Globus pallidus (tissue), 1 donor: Measurements from ENCODE around the gene C16orf87.
"Not testable (repeated sequence)": the region's sequence is repeated elsewhere in the genome, so short reads cannot be mapped to it uniquely, and the experiment has no call there.

Source experiments
- DNase-seq: peaks from one replicate; pipeline ENCODE4 v3.0.0-alpha.2; 2015; ENCODE audit warnings: low spot score

Gene C16orf87, protein sequence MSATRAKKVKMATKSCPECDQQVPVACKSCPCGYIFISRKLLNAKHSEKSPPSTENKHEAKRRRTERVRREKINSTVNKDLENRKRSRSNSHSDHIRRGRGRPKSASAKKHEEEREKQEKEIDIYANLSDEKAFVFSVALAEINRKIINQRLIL

DNA sequence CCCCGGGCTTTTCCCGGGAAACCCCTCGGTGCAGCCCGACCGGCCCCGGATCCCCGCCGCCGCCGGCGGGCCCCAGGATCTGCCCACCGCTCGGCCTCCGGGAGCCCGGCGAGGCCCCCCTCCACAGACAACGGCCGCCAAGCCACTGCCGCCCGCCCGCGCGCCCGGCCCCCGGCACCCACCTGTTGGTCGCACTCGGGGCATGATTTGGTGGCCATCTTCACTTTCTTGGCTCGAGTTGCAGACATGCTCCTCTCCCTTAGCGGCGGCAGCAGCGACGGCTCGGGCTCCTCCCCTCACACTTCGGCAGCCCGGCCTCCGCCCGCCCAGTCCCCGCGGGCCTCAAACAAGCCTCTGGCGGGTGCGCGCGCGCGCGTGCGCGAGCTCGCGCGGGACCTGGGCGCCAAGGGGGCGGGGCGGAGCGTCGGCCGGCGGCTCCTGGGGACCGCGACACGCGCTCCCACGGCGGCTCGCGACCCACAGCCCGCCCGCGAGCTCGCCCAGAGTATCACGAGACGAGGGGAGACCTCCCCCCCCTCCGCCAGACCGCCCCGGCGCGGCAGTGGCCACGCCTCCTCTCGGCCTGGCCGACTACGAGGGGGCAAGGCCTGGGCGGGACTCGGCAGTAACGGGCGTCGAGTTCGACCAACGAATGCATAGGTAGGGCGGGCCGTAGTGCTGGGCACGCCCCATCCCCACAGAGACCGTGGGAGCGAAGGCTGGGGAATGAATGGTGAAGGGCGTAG is at the start of gene C16orf87:
Gene C16orf87, minus strand, starts transcription at position 279 of the 746 bp plus-strand sequence. Its CDS starts 31 bp downstream, at position 248.
- peak; percentile 96 for DNase-seq

DNA sequence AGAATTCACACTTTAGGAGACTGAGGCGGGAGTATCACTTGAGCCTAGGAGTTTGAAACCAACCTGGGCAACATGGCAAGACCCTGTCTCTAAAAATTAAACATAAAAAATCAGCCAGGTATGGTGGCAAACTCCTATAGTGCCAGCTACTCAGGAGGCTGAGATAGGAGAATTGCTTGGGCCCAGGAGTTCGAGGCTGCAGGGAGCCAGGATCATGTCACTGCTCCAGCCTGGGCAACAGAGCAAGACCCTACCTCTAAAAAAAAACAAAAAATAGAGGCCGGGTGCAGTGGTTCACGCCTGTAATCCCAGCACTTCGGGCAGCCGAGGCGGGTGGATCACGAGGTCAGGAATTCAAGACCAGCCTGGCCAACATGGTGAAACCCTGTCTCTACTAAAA is 44.3 kb upstream of the C16orf87 start:
- no peak for DNase-seq

DNA sequence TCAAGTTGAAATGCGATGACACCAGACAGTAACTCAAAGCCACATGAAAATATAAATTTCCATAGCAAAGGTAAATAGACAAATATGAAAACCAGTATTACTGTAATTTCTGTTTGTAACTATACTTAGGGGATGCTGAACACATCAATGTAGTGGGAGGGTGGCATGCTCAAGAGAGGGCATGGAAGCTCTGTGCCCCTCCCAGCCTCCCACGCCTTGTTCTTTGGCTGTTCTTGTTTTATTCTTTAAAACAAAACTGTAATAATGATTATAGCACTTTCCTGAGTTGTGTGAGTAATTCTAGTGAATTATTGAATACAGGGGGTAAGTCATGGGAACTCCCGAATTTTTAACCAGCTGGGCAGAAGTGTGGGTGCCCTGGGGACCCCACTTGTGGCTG is 42.2 kb upstream of the C16orf87 start:
- DNase-seq, result no peak

DNA sequence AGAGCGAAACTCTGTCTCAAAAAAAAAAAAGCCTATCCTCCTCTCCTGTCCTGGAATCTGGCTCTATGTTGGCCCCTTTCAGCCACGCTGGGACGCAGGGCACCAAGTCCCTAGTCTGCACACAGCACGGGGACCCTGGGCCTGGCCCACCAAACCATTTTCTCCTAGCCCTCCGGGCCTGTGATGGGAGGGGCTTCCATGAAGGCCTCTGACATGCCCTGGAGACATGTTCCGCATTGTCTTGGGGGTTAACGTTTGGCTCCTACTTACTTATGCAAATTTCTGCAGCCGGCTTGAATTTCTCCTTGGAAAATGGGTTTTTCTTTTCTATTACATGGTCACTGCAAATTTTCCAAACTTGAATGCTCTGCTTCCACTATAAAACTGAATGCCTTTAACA is 40.6 kb upstream of the C16orf87 start:
- DNase-seq, result no peak

DNA sequence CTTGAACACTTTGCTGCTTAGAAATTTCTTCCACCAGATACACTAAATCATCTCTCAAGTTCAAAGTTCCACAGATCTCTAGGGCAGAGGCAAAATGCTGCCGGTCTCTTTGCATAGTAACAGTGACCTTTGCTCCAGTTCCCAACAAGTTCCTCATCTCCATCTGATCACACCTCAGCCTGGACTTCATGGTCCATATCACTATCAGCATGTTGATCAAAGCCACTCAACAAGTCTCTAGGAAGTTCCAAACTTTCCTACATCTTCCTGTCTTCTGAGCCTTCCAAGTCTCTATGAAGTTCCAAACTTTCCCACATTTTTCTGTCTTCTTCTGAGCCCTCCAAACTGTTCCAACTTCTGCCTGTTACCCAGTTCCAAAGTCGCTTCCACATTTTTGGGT is 37.9 kb upstream of the C16orf87 start:
- not testable (repeated sequence) for DNase-seq

DNA sequence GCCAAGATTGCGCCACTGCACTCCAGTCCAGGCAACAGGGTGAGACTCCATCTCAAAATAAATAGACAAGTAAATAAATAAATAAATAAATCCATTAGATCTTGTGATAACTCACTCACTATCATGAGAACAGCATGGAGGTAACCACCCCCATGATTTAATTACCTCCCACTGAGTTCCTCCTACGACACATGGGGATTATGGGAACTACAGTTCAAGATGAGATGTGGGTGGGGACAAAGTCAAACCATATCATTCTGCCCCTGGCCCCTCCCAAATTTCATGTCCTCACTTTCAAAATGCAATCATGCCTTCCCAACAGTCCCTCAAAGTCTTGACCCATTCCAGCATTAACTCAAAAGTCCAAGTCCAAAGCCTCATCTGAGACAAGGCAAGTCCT is 36.5 kb upstream of the C16orf87 start:
- not testable (repeated sequence) for DNase-seq

DNA sequence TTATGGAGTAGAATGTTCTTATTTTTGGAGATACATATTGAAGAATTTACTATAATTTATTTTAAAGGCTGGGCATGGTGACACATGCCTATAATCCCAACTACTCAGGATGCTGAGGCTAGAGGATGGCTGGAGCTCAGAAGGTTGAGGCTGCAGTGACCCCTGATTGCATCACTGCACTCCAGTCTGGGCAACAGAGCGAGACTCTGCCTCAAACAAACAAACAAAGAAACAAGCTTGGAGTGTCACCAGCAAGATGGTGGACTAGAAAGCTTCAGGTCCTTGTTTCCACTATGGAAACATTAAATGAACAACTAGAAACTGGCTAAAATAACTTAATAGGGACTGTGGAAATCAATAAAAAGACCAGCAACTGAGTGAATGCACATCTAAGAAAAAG is 35.3 kb upstream of the C16orf87 start:
- no peak for DNase-seq

DNA sequence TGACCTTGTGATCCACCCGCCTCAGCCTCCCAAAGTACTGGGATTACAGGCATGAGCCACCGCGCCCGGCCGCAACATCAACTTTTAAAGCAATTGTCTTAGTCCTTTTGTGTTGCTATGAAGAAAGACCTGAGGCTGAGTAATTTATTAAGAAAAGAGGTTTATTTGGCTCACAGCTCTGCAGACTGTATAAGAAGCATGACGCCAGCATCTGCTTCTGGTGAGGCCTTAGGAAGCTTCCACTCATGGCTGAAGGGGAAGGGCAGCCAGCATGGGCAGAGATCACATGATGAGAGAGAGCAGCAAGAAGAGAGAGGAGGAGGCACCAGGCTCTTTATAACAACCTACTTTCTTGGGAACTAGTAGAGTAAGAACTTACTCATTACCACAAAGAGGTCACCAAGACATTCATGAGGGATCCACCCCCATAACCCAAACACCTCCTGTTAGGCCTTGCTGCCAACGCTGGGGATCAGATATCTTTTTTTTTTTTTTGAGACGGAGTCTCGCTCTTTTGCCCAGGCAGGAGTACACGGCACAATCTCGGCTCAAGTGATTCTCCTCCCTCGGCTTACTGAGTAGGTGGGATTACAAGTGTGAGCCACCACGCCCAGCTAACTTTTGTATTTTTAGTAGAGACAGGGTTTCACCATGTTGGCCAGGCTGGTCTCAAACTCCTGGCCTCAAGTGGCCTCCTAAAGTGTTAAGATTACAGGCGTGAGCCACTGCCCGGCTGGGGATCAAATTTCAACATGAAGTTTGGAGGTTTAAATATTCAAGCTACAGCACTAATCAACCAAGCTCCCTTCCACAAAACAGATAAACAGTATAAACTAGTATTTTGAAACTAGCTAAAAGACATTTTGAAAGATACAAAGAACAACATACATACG is 31.8 kb upstream of the C16orf87 start:
- DNase-seq, result no peak

DNA sequence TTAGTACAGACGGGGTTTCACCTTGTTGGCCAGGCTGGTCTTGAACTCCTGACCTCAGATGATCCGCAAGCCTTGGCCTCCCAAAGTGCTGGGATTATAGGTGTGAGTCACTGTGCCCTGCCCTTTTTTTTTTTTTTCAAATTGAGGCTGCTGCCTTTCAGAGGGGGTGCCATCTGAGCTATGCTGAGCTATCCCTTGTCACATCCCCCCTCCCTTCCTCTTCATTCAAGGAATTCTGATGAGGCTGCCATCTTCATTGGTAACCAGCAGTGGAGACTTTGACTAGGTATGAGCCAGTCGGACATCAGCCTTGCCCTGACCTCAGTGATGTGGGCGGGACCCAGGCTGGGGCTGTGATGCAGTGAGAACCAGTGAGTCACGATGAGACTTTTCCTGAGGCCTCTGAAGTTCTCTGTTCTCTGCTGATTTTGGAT is 28.8 kb upstream of the C16orf87 start:
- DNase-seq, result no peak

DNA sequence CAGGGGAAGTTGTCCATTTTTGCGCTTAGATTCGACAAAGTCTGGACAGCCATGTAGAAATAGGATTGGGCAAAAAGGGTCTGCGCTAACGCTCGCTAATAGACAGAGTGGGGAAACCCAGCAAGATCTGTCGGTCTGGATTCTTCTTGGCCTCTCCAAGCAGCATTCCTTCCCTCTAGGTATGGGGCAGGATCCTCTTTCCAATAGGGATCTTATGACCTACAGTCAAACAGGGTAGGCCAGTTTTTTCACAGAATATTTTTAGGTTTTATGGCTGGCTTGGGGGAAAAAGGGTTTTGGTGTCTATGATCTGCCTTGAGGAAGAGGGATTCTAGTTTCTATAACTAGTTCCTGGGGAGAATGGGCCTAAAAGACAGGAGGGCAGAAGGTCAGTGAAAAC is 27.2 kb upstream of the C16orf87 start:
- DNase-seq, result no peak

DNA sequence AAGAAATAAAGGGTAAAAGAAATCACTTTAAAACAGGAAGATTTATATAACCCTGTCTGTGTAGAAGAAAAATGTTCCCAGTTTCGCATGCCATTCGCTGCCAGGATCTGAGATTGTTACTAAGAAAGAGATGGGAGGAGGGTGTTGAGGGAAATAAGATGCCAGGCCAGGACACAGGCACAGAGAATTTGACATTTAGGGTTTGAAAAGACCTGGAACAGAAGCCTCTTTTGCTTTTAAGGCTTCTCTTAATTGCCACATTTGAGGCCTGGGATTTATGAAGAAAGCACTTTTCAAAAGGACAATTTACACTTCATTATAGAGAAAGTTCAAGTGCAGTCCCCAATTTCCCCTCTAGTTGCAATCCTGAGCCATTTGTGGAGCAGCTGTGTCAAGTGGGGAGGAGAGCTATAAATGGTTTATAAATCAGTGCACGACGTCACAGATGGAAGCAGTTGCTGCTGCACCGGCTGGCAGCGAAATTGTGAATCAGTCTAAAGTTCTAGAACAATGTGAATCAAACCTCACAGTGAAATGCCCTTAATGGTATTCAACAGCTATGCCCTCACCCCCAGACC is 26.5 kb upstream of the C16orf87 start:
- DNase-seq, result peak; percentile 69

DNA sequence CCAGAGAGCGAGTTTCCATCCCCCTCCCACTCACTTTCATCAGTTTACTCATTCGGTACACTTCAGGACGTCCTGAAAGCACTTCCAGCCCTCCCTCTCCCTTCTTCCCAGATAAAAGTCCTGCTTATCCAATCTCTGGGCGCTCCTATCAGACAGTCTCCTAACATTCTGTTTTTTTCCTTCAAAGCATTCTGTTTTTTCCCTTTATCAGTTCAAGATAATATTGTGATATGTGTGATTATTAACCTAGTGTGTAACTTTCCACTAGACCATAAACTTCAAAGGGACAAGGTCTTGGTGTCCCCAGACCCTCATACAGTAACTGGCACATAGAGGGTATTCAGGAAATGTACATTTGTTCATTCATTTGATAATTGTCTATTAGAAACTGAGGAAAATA is 24.4 kb upstream of the C16orf87 start:
- no peak for DNase-seq

DNA sequence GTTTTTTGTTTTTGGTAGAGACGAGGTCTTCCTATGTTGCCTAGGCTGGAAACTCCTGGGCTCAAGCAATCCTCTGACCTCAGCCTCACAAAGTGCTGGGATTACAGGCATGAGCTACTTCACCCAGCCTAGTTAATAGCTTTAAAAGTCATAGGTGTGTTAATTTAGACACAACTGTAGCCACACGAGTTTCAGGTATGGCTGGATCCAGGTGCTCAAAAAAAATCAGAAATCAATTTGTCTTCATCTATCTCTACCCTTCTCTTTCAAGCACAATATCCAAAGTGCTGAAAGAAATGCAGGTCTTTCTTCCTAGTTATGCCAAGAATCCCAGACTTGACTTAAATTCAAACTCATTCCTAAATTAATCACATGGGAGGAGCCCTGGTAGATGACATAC is 23.9 kb upstream of the C16orf87 start:
- DNase-seq, result no peak

DNA sequence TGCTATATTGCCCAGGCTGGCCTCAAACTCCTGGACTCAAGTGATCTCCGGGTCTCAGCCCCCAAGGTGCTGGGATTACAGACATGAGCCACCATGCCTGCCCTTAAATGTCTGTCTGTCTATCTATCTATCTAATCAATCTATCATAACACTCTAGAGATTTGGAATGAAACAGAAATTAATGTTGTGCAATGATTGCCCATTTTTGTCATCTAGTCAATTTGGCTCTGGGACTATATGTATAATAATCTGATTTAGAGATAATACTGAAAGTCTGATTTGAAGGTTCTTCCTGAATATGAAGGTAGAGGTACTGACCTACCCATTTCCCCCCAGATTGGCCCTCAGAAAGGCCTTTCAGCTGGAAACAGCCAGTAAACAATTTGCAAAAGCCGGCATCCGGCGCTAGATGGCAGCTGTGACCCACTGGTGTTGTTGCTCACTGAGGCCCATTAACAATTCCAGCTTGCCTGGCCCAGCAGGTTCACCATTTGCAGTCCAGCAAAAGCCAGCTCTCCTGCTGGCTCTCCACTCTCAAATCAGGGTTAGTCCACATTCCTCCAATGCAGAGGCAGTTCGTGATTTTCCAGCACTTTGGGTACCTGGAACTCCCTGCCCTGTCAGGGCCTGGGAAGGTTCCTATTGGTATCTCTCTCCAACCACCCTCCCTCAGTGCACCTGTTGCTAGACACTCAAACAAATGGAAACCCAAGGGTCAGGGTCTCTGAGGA is 22.9 kb upstream of the C16orf87 start:
- peak; percentile 87 for DNase-seq

DNA sequence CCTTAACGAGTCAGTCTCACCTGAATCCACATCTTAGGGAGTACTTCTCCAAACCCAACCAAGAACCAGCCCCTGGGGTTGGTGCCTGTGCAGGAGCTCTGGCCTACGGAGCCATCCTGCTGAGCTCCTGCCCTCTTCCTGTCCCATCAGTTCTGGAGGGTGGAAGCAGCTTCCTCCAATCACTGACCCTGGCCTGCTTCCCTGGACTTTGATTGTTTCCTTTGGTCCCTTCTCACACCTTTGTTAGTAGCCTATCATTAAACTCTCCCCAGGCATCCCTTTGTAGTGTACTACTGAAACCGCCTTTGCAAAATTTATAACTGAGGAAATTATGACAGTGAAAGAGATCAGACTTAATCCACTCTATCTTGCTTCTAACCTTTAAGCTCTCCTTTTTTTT is 21.1 kb upstream of the C16orf87 start:
- DNase-seq, result no peak

DNA sequence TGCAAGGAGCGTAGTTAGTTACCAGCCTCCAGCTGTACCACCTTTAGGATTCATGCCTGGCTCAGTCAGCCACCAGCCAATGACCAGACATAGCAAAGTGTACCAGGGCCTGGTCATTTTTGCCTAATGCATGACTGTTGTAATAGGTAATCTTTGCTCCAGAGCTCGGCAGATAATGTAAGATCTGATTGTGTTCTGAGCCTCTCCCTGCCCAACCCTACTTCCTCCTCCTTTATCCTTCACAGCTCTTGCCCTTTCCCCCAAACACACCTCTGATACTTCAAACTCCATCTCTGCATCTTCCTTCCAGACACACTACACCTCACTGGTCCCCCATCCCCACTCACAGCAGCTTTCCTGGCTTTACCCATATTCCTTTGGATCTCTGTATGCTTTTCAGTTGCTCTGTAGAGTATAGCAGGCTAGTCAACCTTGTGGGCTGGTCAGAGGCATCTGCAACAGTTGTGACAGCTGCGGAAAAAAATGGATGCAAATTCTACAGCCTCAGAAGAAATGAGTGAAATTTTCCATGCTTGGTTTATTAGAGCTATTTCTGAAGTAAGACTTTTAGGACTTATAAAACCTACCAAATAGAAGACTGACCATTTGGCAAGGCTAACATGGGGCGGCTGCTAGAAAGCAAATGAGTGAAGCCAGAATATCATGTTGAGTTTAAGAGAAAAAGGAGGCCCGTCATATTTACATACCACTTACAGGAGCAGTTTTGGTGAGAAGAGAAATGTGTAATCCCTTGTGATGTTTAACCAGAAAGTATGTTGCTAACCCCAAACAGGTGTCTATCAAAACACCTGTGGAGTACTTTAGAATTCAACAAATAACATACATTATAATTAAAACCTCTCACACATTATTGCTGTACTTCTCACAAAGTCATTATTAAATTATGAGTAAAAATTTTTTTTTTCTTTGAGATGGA is 19.9 kb upstream of the C16orf87 start:
- DNase-seq, result no peak

DNA sequence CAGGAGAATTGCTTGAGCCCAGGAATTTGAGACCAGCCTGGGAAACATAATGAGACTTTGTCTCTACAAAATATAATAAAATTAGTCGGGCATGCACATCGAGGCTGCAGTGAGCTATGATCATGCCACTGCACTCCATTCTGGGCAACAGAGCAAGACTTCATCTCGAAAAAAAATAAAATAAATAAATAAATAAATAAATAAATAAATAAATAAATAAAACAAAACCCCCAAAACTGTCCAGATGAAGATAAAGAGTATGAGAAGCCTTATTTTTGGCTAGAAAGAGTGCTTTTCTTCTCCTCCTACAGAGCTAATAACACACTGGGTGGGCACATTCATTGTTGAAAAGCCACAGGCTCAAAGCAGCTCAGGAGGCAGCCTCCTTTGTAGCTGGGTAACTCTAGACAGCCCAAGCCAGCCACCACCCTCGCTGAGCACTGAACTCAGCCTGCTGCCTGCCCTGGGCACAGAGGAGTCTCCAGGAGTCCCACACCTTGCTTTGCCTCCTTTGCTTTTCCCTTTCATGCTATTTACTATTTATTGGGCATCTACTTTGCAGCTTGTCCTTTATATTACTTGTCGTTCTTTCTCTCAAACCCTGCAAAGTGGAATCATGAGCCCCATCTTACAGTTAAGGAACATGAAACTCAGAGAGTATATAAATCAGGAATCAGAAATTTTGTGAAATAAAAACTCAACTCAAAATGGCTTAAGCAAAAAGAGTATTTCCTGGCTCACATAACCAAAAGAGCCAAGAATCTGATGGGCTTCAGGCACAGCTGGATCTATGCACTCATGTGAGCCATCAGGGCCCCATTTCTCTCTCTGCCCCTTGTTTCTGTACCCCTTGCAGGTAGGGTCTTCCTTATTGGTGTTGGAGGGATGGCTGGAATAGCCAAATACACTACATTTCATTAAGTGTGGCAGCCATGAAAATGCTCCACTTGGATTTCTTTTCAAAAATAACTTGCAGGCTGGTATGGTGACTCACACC is 18.1 kb upstream of the C16orf87 start:
- no peak for DNase-seq

DNA sequence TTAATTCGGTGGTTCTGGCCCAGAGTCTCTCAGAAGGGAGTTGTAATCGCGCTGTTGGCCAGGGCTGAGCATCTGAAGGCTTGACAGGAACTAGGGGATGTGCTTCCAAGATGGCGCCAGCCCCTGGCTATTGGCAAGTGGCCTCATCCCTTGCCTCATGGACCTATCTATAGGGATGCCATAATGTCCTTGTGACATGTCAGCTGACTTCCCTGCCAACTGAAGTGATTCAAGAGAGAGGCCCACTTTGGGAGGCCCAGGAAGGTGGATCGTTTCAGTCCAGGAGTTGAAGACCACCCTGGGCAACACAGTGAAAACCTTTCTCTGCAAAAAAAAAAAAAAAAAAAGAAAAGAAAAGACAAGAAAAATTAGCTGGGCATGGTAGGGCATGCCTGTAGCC is 15.0 kb upstream of the C16orf87 start:
- no peak for DNase-seq

DNA sequence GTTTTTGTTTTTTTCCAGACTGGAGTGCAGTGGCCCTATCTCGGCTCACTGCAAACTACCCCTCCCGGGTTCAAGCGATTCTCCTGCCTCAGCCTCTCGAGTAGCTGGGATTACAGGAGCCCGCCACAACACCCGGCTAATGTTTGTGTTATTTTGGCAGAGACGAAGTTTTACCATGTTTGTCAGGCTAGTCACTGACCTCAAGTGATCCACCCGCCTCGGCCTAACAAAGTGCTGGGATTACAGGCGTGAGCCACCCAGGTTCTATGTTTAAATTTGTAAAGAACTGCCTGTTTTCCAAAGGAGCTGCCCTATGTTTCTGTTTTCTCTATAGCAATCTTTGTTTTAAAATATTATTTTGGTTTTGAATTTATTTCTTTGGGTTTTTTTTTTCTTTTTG is 13.8 kb upstream of the C16orf87 start:
- no peak for DNase-seq
